MG63 (cell line): ENCODE measurements around the gene TMUB2. TPM values are rescaled to one million over a fixed set of nuclear protein-coding genes. Genes with fewer than 3 reads are reported as not detected.

ENCODE experiments used
- DNase-seq: peaks from one replicate; pipeline ENCODE4 v3.0.0-alpha.2; 2020
- H3K27me3 ChIP-seq: fragments of 250-450 bp; sonication (Bioruptor Pico); 2 replicates; pipeline ENCODE4 v1.5.1; 2020; ENCODE audit warnings: mild to moderate bottlenecking, moderate library complexity
- H3K36me3 ChIP-seq: fragments of 250-450 bp; sonication (Bioruptor Pico); 2 replicates; pipeline ENCODE4 v1.5.1; 2020; ENCODE audit warnings: mild to moderate bottlenecking, moderate library complexity
- H3K4me3 ChIP-seq: fragments of 250-450 bp; sonication (Bioruptor Pico); 2 replicates; pipeline ENCODE4 v1.5.1; 2020; ENCODE audit warnings: mild to moderate bottlenecking, moderate library complexity
- H3K9me3 ChIP-seq: fragments of 250-450 bp; sonication (Bioruptor Pico); 2 replicates; pipeline ENCODE4 v1.5.1; 2020; ENCODE audit warnings: mild to moderate bottlenecking, moderate library complexity
- total RNA-seq: library from RNA; depleted of rRNA; stranded (reverse); fragments of >200 nt; shearing (Covaris generic); gene quantifications from 2 replicates; pipeline ENCODE4 v1.2.3, GENCODE V29; 2014; ENCODE audit warnings: low replicate concordance

TMUB2 gene
- total RNA-seq, 1 experiment from 2014 or later, result 39.9 TPM

DNA sequence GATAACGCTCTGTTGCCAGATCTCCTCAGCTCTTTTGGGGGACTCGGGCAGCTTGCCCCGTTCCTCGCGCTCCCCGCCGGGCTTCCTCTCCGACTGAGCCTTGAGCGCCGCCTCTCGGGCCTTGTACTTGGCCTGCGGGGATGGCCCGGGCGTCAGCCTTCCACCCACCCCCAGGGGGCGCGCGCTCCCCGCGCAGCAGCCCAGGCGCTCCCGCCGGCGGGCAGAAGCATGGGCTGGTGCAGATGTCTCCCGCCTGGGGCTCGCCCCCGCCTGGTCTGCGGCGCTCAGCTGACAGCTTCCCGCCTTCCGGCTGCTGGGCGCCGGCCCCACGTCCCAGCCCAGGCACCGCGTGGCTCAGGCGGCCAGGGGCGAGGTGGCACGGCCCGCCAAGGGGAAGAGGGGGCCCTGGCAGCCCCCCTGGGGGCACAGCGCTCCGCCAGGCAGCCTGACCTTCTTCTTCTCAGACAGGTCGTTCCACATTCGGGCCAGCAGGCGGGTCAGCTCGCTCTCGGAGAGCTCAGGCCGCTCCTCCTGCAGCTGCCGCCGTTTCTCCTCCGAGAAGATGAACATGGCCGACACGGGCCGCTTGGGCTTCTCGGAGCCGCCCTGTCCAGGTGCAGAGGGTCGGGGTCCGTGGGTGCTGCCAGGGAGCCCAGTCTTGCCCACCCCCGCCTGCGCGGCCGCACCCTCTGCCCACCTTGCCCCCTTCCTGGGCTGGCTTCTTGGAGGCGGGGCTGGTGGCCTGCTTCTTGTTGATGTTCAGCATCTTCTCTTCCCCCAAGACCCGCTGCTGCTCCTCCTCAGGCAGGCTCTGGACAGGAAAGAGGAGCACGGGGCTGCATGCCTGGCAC, 23.8 kb downstream of the TMUB2 start:
- Histone ChIP-seq H3K27me3 (no peaks in the 10 kb centered on the region), H3K9me3 (no peaks in the 10 kb centered on the region), H3K4me3 (no peak overlapping the region), H3K36me3 (peaks cover 78% of the 10 kb centered on the region)
- DNase-seq, result no peak

GRCh38 chr17:44211281-44212265, 24.8 kb downstream of the TMUB2 start:
- H3K4me3 ChIP-seq, result no peak overlapping the region
- DNase-seq, result no peak
- no peaks in the 10 kb centered on the region for H3K27me3 ChIP-seq
- no peaks in the 10 kb centered on the region for H3K9me3 ChIP-seq
- peaks cover 88% of the 10 kb centered on the region for H3K36me3 ChIP-seq

DNA sequence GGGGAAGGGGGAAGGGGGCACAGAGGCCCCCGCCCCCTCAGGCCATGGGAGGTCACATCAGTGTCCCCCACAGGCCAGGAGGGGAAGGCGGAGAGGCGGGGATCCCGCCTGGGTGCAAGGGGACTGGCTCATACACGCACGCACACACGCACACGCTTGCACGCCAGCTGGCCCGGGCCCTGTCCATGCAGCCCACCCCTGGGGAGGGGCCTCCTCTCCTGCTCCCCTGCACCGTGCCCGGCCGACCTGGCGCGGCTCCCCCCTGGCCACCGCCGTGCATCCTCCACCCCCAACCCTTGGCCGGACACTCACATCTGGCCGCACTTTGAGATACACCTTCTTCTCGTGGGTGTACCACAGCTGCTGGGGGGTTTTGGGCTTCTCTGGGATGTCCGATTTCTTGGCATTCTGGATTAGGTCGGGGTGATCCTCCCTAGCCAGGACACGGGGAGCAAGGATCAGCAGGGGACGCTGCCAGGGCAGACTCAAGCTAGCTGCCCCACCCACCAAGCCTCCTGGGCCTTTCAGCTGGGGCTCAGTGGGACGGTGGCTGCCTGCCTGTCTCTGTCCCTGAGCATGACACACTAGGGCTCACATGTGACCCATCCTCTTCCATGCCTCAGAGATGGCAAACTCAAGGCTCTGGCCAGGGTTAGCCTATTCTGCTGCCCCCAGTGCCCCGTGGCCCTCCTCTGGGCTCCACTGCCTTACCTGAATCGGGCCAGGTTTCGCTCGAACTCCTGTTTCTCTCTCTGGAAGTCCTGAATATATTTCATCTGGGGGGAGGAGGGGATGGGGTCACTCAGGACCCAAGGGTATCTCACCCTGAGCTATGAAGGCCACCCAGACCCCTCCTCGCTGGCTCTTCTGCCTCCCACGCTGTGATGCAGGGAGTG, 26.0 kb downstream of the TMUB2 start:
- Histone ChIP-seq H3K27me3 (no peaks in the 10 kb centered on the region), H3K36me3 (peaks cover 90% of the 10 kb centered on the region), H3K4me3 (no peak overlapping the region), H3K9me3 (no peaks in the 10 kb centered on the region)
- DNase-seq, result no peak

GRCh38 chr17:44213403-44214229, 26.8 kb downstream of the TMUB2 start:
- Histone ChIP-seq H3K27me3 (no peaks in the 10 kb centered on the region), H3K36me3 (peaks cover 88% of the 10 kb centered on the region), H3K9me3 (no peaks in the 10 kb centered on the region), H3K4me3 (no peak overlapping the region)
- no peak for DNase-seq

GRCh38 chr17:44214230-44214494, 27.4 kb downstream of the TMUB2 start:
- Histone ChIP-seq H3K36me3 (peaks cover 82% of the 10 kb centered on the region), H3K27me3 (no peaks in the 10 kb centered on the region), H3K9me3 (no peaks in the 10 kb centered on the region), H3K4me3 (no peak overlapping the region)
- no peak for DNase-seq

DNA sequence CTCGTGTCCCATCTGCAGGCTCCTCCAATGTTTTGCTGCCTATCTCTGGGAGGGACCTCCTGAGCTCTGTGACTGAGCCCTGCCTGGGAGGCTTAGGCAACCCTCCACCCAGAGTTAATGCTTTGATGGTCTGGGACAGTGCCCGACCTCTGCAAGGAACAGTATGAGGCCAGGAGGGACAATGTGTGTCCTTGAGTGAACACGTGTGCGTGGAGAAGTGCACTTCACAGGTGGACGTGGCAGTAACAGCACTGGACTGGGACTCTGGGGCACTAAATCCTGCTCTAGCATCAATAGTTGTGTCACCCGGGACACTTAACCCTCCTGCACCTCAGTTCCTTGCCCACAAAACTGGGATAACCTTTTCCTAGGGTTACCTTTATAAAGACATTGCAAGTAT, 28.1 kb downstream of the TMUB2 start:
- H3K9me3 ChIP-seq, result no peaks in the 10 kb centered on the region
- DNase-seq, result no peak
- no peaks in the 10 kb centered on the region for H3K27me3 ChIP-seq
- no peak overlapping the region for H3K4me3 ChIP-seq
- H3K36me3 ChIP-seq, result peaks cover 75% of the 10 kb centered on the region

DNA sequence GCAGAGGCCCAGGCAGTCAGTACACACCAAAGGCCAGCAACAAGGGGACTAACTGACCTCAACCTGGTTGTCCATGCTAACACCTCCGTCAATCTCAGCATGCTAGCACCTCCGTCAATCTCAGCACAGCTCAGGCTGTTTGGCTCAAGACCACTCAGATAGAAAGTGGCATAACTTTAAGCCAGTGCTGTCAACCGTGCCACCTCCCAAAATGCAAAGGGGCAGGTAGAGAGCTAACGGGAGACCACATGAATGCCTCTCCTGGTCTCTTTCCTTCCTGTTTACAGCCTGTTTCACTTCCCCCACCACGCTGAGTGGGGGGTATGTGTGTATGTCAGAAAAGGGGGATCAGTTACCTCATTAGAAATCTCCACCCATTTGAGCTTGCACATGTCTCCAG, 29.4 kb downstream of the TMUB2 start:
- no peak for DNase-seq
- no peaks in the 10 kb centered on the region for H3K9me3 ChIP-seq
- peaks cover 66% of the 10 kb centered on the region for H3K36me3 ChIP-seq
- H3K27me3 ChIP-seq, result no peaks in the 10 kb centered on the region
- H3K4me3 ChIP-seq, result no peak overlapping the region

DNA sequence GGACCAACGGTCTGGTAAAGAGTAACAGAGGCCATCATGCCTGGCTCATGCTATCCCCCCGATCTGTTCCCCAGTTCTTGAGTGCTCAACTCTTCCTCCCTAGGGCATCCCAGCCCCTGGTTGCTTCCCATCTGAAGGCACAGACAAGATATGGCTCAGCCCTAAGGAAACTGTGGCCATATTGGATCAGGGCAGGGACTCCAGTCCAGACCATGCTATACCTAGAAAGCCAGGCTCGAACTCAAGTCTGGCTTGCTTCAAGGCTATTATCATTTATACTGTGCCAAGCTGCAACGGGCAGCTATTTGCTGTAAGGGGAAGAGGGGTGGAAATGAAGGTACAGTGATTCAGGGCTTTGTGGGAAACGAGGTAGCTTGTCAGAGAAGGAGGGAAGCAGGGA, 29.9 kb downstream of the TMUB2 start:
- Histone ChIP-seq H3K27me3 (no peaks in the 10 kb centered on the region), H3K9me3 (no peaks in the 10 kb centered on the region), H3K4me3 (no peak overlapping the region), H3K36me3 (peaks cover 61% of the 10 kb centered on the region)
- DNase-seq, result no peak

GRCh38 chr17:44217738-44218343, 31.1 kb downstream of the TMUB2 start:
- Histone ChIP-seq H3K9me3 (no peaks in the 10 kb centered on the region), H3K36me3 (peaks cover 54% of the 10 kb centered on the region), H3K4me3 (peak overlapping the region; percentile 90), H3K27me3 (no peaks in the 10 kb centered on the region)
- DNase-seq, result no peak

- Histone ChIP-seq H3K9me3 (no peaks in the 10 kb centered on the region), H3K27me3 (no peaks in the 10 kb centered on the region), H3K4me3 (peak overlapping the region; percentile 90), H3K36me3 (peaks cover 47% of the 10 kb centered on the region)
- peak; percentile 88 for DNase-seq
These were observed 31.8 kb downstream of the TMUB2 start for GRCh38 chr17:44218344-44219107.

- Histone ChIP-seq H3K9me3 (no peaks in the 10 kb centered on the region), H3K27me3 (no peaks in the 10 kb centered on the region), H3K4me3 (peak overlapping the region; percentile 90), H3K36me3 (peaks cover 41% of the 10 kb centered on the region)
- no peak for DNase-seq
These were observed 32.4 kb downstream of the TMUB2 start for GRCh38 chr17:44219108-44219615.

DNA sequence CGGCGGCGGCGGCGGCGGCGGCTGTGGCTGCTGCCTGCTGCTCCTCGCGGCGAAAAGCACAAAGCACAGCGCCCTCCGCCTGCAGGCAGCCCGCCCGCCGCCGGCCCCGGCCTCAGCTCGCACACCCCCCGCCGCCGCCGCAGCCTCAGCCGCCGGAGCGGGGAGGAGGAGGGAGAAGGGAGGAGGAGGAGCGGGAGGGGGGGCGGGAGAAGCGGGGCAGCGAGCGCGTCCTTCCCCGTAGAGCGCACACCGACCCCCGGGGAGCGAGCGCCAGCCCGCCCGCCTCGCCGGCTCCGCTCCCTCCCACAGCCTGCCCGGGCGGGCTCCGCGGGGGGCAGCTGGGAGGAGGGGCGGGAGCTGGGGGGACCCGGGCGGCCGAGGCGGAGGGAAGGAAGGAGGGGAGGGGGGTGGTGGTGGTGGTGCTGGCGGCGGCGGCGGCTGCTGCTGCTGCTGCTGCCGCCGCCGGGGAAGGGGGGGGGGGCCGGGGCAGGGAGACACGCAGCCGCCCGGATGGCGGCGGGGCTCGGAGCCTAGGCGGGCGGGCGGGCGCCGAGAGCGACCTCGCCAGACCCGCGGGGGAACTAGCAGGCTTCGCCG, 32.9 kb downstream of the TMUB2 start, which contains the start of gene UBTF:
UBTF (minus strand) TSS at position 60 of the 597 bp plus-strand sequence. CDS start 1,446 bp downstream, outside the sequence.
- no peaks in the 10 kb centered on the region for H3K27me3 ChIP-seq
- no peaks in the 10 kb centered on the region for H3K9me3 ChIP-seq
- peaks cover 35% of the 10 kb centered on the region for H3K36me3 ChIP-seq
- peak within 1 kb of the TSS; percentile 90 for H3K4me3 ChIP-seq
- peak; percentile 90 for DNase-seq

- H3K9me3 ChIP-seq, result no peaks in the 10 kb centered on the region
- peak overlapping the region; percentile 90 for H3K4me3 ChIP-seq
- DNase-seq, result peak; percentile 51
- H3K36me3 ChIP-seq, result peaks cover 28% of the 10 kb centered on the region
- H3K27me3 ChIP-seq, result no peaks in the 10 kb centered on the region
These were observed 33.7 kb downstream of the TMUB2 start for GRCh38 chr17:44220213-44221083.
